ENCODE data around the gene AKAP8L.

DNA sequence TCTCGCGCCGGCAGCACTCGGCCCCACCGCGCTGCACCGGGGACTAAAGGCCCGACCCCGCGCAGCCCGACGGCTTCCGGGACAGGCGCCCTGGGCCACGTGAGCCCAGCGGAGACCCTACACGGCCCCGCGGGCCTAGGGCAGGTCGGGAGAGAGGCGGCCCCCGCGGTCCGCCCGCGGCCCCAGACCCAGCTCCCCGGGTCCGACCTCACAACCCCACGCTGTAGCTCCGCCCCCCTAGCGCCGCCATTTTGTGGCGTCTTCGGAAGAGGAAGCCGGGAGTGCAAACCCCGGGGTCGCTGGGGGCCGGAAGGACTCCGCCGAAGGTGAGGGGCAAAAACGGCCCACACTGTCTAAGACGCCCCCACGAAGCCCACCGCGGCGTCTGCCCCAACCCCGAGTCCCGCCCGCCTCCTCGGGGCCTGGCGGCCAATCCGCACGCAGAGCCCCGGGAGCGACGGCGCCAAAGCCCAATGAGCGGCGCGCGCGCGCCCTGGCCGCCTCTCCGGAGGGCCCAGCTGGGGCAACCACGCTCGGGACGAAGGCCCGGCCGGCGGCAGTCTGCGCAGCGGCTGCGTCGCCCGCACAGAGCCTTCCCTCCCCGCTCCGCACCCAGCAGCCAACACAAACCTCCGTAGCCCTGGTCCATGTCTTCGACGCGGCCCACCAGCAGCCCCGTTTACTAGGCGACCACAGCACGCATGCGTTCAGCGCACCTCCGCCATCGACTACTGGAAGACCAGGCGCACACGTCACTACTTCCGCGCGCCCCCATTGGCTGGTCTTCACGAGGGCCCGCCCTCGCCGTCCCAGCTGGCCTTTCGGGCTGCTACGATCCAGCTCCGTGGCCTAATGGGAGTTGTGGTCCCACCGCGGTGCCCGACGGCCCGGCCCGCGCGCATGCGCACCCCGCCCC lies 39.4 kb downstream of the AKAP8L start, which contains the start of gene AKAP8:
- no peak for TF ChIP-seq EZH2phosphoT487 (IDR thresholded peaks at IDR 0.05; ENCODE audit: borderline replicate concordance, low read depth)
- no peak for TF ChIP-seq CTCF (IDR thresholded peaks at IDR 0.05)
- TF ChIP-seq JUND (IDR thresholded peaks at IDR 0.05) = no peak
- TF ChIP-seq REST (IDR thresholded peaks at IDR 0.05; ENCODE audit: low read depth, low read length) = no peak
- TF ChIP-seq, protein P1, sequence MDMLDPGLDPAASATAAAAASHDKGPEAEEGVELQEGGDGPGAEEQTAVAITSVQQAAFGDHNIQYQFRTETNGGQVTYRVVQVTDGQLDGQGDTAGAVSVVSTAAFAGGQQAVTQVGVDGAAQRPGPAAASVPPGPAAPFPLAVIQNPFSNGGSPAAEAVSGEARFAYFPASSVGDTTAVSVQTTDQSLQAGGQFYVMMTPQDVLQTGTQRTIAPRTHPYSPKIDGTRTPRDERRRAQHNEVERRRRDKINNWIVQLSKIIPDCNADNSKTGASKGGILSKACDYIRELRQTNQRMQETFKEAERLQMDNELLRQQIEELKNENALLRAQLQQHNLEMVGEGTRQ (IDR thresholded peaks at IDR 0.05; ENCODE audit: borderline replicate concordance, low read depth, low read length) = no peak
- no peak for TF ChIP-seq RCOR1 (IDR thresholded peaks at IDR 0.05; ENCODE audit: low read length)
- peak; percentile 29; the same call in 1 of the 2 replicates for TF ChIP-seq IRF3 (IDR thresholded peaks at IDR 0.05; ENCODE audit: low read depth, low read length)

Data from SK-N-SH (cell line).